ENCODE measurements around the gene PKP1.

- TF ChIP-seq POLR2A (IDR thresholded peaks at IDR 0.05; ENCODE audit: low read length), result no peak
- TF ChIP-seq GATA1 (IDR thresholded peaks at IDR 0.05; ENCODE audit: low read depth, low read length), result no peak
These were observed 1.7 kb upstream of the PKP1 start for GRCh38 chr1:201281573-201281972.

Measured in erythroblast (primary cell).